Suppressor macrophage (primary cell): Measurements from ENCODE around the gene FDPS.
A peak's percentile ranks its signal among the peaks of the same experiment; 100 is the strongest.
"Not testable (repeated sequence)": the region's sequence is repeated elsewhere in the genome, so short reads cannot be mapped to it uniquely, and the experiment has no call there.

Experiments
- DNase-seq, 4 experiments: peaks; one replicate each; pipeline ENCODE4 v3.0.0-alpha.2; 2020 to 2022

Gene FDPS

DNA sequence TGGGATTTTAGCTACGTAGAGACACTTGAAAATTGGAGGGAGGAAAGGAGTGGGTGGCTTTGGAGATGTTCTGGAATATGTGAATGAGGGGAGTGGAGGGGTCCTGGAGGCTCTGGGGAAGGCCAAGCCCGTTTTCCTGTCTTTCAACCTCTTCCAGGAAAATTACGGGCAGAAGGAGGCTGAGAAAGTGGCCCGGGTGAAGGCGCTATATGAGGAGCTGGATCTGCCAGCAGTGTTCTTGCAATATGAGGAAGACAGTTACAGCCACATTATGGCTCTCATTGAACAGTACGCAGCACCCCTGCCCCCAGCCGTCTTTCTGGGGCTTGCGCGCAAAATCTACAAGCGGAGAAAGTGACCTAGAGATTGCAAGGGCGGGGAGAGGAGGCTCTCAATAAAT is 11.6 kb downstream of the FDPS start:
- DNase-seq: peak in 2 of 4 experiments; percentile 13 to 24

DNA sequence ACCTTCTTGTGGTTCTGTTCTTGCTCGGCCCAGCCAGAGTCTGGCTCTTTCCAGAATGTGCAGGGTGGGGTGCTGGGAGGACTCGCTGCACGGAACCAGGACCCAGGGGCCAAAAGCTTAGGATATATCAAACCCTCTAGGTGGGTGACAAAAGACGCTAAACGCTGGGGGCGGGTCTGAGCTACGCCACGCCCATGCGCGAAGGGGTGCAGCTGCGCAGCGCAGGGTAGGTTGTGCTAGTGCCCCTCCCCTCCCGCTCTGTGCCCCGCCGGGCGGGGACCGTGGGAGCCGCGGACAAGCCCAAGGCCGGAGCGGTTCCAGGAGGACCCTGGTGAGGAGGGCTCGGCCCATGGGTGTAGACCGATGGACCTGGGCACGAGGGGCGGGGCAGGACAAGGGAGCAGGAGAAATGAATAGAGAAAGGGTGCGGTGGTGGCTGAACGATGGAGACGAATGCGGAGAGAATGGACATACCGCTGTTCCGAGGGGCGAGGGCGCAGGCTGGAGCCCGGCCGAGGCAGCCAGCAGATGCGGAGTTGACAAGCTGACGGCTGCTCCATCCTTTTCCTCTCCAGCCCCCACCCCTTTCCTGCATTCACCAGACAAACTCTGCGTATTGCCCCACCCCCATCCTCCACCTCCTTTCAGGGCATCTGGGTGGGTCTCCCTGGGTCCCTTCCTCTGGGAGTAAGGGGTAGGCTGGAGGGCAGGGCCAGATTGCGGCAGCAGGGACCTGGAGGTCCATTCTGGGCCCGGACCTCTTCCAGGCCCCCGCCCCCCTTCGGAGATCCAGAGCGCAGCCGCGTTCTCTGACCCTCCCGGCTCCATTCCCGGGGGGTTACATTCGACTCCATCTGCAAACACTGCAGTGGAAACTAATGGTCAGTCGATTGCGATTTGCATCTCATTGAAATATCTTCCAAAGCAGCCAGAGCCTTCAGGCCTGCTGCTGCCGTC is 12.3 kb downstream of the FDPS start, which contains the start of gene RUSC1:
TSS of gene RUSC1 (plus strand) at position 234 of the 957 bp plus-strand sequence. CDS start 880 bp downstream, outside the sequence.
- peak; percentile 48 to 79 (median 64) for DNase-seq

DNA sequence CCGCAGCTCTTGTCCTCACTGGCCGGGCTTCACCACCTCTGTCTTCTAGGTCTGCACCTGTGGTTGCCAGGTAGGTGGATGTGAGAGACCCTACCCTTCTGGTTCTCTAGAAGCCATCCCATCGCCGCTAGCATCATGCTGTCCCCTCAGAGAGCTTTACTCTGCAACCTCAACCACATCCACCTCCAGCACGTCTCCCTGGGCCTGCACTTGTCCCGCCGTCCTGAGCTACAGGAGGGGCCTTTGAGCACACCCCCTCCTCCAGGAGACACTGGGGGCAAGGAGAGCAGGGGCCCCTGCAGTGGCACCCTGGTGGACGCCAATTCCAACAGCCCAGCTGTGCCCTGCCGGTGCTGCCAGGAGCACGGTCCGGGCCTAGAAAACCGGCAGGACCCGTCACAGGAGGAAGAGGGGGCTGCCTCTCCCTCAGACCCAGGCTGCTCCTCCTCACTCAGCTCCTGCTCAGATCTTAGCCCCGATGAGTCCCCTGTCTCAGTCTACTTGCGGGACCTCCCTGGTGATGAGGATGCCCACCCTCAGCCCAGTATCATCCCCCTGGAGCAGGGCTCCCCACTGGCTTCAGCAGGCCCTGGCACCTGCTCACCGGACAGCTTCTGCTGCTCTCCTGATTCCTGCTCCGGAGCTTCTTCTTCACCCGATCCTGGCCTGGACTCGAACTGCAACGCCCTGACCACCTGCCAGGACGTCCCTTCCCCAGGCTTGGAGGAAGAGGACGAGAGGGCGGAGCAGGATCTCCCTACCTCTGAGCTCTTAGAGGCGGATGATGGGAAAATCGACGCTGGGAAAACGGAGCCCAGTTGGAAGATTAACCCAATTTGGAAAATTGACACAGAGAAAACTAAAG is 13.2 kb downstream of the FDPS start:
- DNase-seq: no peak

DNA sequence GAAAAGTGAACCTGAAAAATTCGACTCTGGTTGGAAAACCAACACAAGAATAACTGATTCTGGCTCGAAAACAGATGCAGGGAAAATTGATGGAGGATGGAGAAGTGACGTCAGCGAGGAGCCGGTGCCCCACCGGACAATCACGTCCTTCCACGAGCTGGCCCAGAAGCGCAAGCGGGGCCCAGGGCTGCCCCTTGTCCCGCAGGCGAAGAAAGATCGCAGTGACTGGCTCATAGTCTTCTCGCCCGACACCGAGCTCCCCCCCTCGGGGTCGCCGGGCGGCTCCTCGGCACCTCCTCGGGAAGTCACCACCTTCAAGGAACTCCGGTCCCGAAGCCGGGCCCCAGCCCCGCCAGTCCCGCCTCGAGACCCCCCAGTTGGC is 13.9 kb downstream of the FDPS start:
- peak; percentile 4 to 48 (median 35) for DNase-seq

GRCh38 chr1:155322953-155323728 is 14.5 kb downstream of the FDPS start:
- peak; percentile 91 to 96 (median 94) for DNase-seq

GRCh38 chr1:155323729-155324036 is 15.0 kb downstream of the FDPS start:
- DNase-seq: peak; percentile 92 to 97 (median 94)

- DNase-seq: peak; percentile 97 to 99 (median 99)
Measured at GRCh38 chr1:155324037-155324716, 15.5 kb downstream of the FDPS start.

- peak; percentile 37 to 70 (median 48) for DNase-seq
Measured at GRCh38 chr1:155324717-155325602, 16.3 kb downstream of the FDPS start.

- no peak for DNase-seq
Measured at GRCh38 chr1:155325603-155325893, 16.9 kb downstream of the FDPS start.

GRCh38 chr1:155326020-155326526 is 17.4 kb downstream of the FDPS start:
- DNase-seq: no peak

DNA sequence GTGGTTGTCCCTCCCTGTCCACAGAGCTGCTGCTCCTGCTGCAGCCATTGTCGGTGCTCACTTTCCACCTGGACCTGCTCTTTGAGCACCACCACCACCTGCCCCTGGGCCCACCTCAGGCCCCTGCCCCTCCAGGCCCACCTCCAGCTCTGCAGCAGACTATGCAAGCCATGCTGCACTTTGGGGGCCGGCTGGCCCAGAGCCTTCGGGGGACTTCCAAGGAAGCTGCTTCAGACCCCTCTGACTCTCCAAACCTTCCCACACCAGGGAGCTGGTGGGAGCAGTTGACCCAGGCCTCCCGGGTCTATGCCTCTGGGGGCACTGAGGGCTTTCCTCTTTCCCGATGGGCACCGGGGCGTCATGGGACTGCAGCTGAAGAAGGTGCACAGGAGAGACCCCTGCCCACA is 18.0 kb downstream of the FDPS start:
- no peak for DNase-seq

DNA sequence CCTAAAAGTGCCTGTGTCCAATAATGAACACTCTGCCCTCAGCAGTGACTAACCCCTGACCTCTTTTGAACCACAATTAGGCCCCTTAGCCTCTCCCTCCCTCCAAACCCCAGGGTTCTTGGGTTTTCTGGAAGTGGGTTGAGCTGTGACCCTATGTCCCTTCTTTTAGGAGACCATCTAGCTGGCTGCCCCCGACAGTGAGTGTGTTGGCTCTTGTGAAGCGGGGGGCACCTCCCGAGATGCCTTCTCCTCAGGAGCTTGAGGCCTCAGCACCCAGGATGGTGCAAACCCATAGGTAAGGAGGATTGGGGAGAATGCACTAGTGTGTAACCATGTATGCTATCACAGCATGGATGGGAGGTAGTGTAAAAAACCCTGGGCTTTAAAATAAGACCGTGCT is 19.3 kb downstream of the FDPS start:
- DNase-seq: no peak

DNA sequence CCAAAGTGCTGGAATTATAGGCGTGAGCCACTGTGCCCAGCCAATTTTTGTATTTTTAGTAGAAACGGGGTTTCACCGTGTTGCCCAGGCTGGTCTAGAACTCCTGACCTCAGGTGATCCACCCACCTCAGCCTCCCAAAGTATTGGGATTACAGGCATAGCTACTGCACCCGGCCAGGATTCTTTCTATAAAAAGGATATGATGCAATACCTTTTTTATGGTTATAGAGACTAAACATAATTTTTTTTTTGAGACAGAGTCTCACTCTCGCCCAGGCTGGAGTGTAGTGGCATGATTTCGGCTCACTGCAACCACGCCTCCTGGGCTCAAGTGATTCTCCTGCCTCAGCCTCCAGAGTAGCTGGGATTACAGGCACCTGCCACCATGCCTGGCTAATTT is 20.2 kb downstream of the FDPS start:
- not testable (repeated sequence) for DNase-seq

DNA sequence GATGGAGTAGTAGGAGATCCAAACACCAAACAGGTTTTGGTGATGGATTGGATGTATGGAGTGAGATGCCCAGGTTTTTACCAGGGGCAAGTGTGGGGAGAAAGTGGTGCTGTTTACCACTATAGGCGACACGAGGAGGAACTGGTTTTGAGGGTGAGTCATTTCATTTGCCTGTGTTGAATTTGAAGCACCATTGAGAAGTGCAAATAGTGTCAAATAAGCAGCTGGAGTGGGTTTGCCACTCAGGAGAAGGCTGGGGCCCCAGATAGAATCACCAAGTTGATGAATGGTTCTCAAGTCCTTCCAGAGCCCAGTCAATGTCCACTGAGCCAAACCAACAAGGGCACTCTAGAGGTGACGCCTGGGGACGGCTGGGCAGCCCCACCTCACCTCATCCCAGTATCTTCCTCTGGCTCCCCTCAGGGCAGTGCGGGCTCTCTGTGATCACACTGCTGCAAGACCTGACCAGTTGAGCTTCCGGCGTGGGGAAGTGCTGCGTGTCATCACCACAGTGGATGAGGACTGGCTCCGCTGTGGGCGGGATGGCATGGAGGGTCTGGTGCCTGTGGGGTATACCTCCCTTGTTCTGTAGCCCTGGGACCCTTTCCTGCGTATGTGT is 21.4 kb downstream of the FDPS start:
- peak in 1 of 4 experiments; percentile 7 for DNase-seq

- no peak for DNase-seq
Measured at GRCh38 chr1:155334962-155335361, 26.3 kb downstream of the FDPS start.

DNA sequence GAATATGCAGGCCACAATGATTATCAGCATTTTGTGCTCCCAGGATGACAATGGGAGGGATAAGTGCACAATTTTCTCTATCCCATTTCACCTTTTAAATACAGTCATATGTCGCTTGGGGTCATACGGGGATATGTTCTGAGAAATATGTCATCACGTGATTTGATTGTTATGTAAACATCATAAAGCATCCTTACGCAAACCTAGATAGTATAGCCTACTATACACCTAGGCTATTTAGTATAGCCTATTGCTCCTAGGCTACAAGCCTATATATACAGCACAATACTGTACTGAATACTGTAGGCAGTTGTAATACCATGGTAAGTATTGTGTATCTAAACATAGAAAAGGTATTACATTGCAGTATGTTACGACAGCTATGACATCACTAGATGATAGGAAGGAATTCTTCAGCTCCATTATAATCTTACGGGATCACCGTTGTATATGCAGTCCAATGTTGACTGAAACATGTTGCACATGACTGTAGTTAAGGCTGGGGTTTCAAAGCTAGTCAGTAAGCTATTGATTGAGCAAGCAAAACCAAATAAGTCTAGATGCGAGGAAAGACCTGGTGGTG is 30.9 kb downstream of the FDPS start:
- no peak for DNase-seq

DNA sequence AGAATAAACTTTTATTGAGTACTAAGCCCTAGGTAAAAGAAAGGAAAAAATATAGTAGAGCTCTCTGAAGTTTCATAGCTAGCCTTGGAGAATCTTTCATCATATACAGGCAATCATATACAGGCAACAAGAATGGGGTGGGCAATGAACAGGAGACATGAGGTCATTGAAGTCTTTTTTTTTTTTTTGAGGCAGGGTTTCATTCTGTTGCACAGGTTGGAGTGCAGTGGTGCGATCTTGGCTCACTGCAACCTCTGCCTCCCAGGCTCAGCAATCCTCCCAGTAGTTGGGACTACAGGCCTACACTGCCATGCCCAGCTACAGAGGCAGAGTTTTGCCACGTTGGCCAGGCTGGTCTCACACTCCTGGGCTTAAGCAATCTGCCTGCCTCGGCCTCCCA is 34.2 kb downstream of the FDPS start:
- DNase-seq: no peak

- DNase-seq: no peak
Measured at GRCh38 chr1:155352631-155353030, 44.0 kb downstream of the FDPS start.

GRCh38 chr1:155360051-155360450 is 51.4 kb downstream of the FDPS start:
- DNase-seq: no peak
